Karpas-422 (cell line): ENCODE data around the gene EFCAB9. TPM values are rescaled to one million over a fixed set of nuclear protein-coding genes. Genes with fewer than 3 reads are reported as not detected.

ENCODE experiments used
- DNase-seq: peaks from one replicate; pipeline ENCODE4 v3.0.0-alpha.2; 2015
- H2AFZ ChIP-seq: fragments of 200-600 bp; sonication (generic); 2 replicates; pipeline ENCODE4 v1.6.1; 2014; ENCODE audit warnings: antibody characterized with exemption, low read length, mixed read lengths
- H3K27ac ChIP-seq: fragments of 200-600 bp; sonication (generic); 2 replicates; pipeline ENCODE4 v1.5.1; 2014; ENCODE audit warnings: mild to moderate bottlenecking, low read length, moderate library complexity
- H3K27me3 ChIP-seq: fragments of 200-600 bp; sonication (generic); 2 replicates; pipeline ENCODE4 v1.6.1; 2014; ENCODE audit warnings: low read length, mixed read lengths
- H3K36me3 ChIP-seq: fragments of 200-600 bp; sonication (generic); 2 replicates; pipeline ENCODE4 v1.6.1; 2014; ENCODE audit warnings: low read length, mixed read lengths; ENCODE audit not compliant: insufficient read depth
- H3K4me1 ChIP-seq: fragments of 200-600 bp; sonication (generic); 2 replicates; pipeline ENCODE4 v1.6.1; 2014; ENCODE audit warnings: mild to moderate bottlenecking, low read length, mixed read lengths
- H3K4me2 ChIP-seq: fragments of 200-600 bp; sonication (generic); 2 replicates; pipeline ENCODE4 v1.6.1; 2014; ENCODE audit warnings: low read length, low read depth, mild to moderate bottlenecking; ENCODE audit not compliant: poor library complexity, severe bottlenecking
- H3K4me3 ChIP-seq: fragments of 200-600 bp; sonication (generic); 2 replicates; pipeline ENCODE4 v1.5.1; 2014; ENCODE audit warnings: mild to moderate bottlenecking, antibody characterized with exemption, low read length, mixed read lengths
- H3K79me2 ChIP-seq: fragments of 200-600 bp; sonication (generic); 2 replicates; pipeline ENCODE4 v1.6.1; 2014; ENCODE audit warnings: mild to moderate bottlenecking, low read length, mixed read lengths
- H3K9ac ChIP-seq: fragments of 200-600 bp; sonication (generic); 2 replicates; pipeline ENCODE4 v1.6.0; 2014; ENCODE audit warnings: low read length
- H3K9me2 ChIP-seq: fragments of 200-600 bp; sonication (generic), shearing (Covaris generic); replicated peaks from 2 replicates; pipeline ENCODE4 v1.6.0; 2014; ENCODE audit warnings: mild to moderate bottlenecking, low read length, moderate library complexity; ENCODE audit not compliant: insufficient read depth
- H3K9me3 ChIP-seq: fragments of 300-700, 200-600 bp; sonication (generic); 2 replicates; pipeline ENCODE4 v1.6.1; 2014; ENCODE audit warnings: low read length, mixed read lengths
- H4K20me1 ChIP-seq: fragments of 200-600 bp; sonication (generic); 2 replicates; pipeline ENCODE4 v1.6.1; 2014; ENCODE audit warnings: mild to moderate bottlenecking, antibody characterized with exemption, low read length, low read depth; ENCODE audit not compliant: insufficient read depth
- total RNA-seq: library from RNA; depleted of rRNA; stranded (reverse); fragments of >200 nt; shearing (Covaris generic); gene quantifications from 2 replicates; pipeline ENCODE4 v1.2.3, GENCODE V29; 2014; ENCODE audit warnings: low replicate concordance

Gene EFCAB9
- total RNA-seq, 1 experiment from 2014 or later = not detected

DNA sequence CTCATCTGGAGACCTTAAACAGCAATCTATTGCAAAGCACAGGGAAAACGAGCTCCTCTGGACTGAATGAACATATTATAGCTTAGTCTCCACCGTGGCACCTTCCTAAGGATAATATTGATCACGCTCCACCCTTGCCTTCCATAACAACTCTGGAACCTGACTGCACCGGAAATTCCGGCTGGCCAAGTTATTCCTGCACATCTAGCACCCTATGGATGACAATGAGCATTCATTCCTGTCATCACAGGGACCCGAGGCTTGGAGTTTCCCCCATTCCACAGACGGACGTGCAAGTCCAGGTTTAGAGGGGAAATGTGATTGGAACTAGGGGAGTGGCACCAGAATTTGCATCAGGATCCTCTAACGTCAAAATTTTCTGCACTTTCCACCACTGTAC, 33.5 kb upstream of the EFCAB9 start:
- H3K9me2 ChIP-seq = no peaks in the 10 kb centered on the region
- no peaks in the 10 kb centered on the region for H3K9me3 ChIP-seq
- H2AFZ ChIP-seq = no peak overlapping the region
- H3K4me3 ChIP-seq = no peak overlapping the region
- no peak overlapping the region for H3K27ac ChIP-seq
- H4K20me1 ChIP-seq = 0 out of 2 replicates have a peak, but pooled peaks cover 4% of the 10 kb centered on the region
- no peak overlapping the region for H3K4me2 ChIP-seq
- H3K36me3 ChIP-seq = peaks cover 4% of the 10 kb centered on the region
- peaks cover 77% of the 10 kb centered on the region for H3K79me2 ChIP-seq
- DNase-seq = no peak
- H3K27me3 ChIP-seq = no peaks in the 10 kb centered on the region
- H3K4me1 ChIP-seq = no peaks in the 10 kb centered on the region
- H3K9ac ChIP-seq = no peak overlapping the region

DNA sequence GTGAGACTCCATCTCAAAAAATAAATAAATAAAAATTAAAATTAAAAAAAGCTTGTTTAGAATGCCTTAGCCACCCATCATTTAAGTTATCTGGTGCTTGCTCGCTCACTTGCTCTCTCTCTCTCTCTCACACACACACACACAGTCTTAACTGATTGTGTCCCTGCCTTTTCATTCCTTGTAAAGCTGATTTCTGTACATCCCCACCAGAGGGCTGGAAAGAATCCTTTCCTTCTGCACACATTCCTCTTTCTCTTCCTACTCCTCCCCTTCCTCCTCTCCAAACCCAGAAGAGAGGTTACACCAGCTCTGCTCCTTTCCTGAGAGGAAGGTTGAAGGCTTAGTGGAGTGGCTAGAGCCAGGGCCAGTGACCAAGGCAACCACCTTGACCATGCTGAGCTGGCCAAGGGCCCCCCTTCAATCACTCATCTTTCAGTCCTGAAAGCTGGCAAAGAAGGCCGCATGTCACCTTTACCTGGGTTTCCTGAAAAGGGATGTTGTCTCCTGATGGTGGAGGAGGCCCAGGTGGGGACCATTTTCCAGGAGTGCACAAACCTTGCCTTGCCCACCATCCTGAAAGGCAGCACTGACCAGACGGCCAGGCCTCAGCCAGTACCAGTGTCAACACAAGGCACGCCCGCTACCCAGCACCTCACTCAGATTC, 31.5 kb upstream of the EFCAB9 start:
- H3K36me3 ChIP-seq = no peaks in the 10 kb centered on the region
- 0 out of 2 replicates have a peak, but pooled peaks cover 4% of the 10 kb centered on the region for H4K20me1 ChIP-seq
- H2AFZ ChIP-seq = no peak overlapping the region
- H3K4me3 ChIP-seq = no peak overlapping the region
- no peaks in the 10 kb centered on the region for H3K9me3 ChIP-seq
- no peaks in the 10 kb centered on the region for H3K9me2 ChIP-seq
- H3K27ac ChIP-seq = no peak overlapping the region
- H3K9ac ChIP-seq = no peak overlapping the region
- DNase-seq = no peak
- H3K27me3 ChIP-seq = no peaks in the 10 kb centered on the region
- H3K79me2 ChIP-seq = peaks cover 83% of the 10 kb centered on the region
- H3K4me2 ChIP-seq = no peak overlapping the region
- H3K4me1 ChIP-seq = no peaks in the 10 kb centered on the region

DNA sequence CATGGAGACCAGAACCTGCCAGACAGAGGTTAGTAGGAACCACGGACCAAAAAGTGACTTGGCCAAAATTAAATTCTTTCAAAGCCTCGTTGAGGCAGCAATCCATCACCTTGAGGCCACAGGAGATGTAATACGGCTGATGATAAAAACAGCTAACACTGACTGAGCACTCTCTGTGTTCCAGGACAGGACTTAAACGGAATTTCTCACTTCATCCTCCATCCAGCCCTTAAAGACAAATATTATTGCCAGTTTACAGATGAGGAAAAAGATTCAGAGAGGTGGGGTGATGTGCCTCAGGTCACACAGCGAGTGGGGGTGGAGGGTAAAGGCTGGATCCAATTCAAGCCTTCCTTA, 31.0 kb upstream of the EFCAB9 start:
- Histone ChIP-seq H3K4me2 (no peak overlapping the region), H3K4me1 (no peaks in the 10 kb centered on the region), H3K27ac (no peak overlapping the region), H3K9me2 (no peaks in the 10 kb centered on the region), H3K27me3 (no peaks in the 10 kb centered on the region), H3K79me2 (peaks cover 85% of the 10 kb centered on the region), H3K9me3 (no peaks in the 10 kb centered on the region), H2AFZ (no peak overlapping the region), H3K4me3 (no peak overlapping the region), H3K36me3 (no peaks in the 10 kb centered on the region), H4K20me1 (0 out of 2 replicates have a peak, but pooled peaks cover 4% of the 10 kb centered on the region), H3K9ac (no peak overlapping the region)
- no peak for DNase-seq

DNA sequence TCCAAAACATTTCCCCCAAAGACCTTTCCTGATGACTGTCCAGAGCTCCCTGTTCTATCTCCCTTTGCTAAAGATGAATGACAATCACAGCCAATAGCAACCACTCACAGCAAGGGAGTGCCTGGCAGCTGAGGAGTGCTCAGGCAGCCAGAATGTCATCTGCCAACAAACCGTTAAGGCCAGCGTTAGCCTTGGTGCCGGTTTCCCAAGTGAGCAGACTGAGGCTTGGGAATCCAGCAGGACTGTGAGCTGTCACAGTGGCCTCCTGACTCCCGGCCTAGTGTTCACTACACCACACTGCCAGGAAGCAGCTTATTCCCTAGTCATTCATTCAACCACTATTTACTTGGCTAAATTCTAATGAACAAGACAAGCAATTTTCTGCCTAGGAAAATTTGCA, 30.6 kb upstream of the EFCAB9 start:
- Histone ChIP-seq H3K4me1 (no peaks in the 10 kb centered on the region), H3K79me2 (peaks cover 88% of the 10 kb centered on the region), H3K4me2 (no peak overlapping the region), H3K9ac (no peak overlapping the region), H3K9me2 (no peaks in the 10 kb centered on the region), H3K27ac (no peak overlapping the region), H3K27me3 (no peaks in the 10 kb centered on the region), H3K9me3 (no peaks in the 10 kb centered on the region), H3K4me3 (no peak overlapping the region), H4K20me1 (0 out of 2 replicates have a peak, but pooled peaks cover 4% of the 10 kb centered on the region), H3K36me3 (no peaks in the 10 kb centered on the region), H2AFZ (no peak overlapping the region)
- no peak for DNase-seq

DNA sequence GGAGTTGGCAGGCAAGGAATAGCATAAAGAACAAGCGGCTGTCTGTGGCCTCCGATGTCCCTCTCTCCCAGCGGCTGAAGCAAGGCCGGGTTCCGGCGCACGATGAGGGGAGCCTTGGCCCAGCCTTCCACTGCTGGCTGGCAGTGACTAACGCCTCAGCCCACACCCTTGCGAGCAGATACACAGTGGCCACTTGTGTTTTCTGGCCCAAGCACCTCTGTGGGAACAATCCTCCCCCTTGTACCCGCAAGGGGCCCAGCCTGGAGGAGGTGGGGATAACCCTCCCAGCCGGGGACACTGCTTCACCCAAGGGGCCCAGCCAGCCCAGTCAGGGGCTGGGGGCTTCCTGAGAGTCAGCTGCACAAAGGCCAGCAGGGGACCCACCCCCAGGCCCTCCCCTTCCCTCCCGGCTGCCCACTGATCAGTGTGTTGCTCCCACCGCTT, 29.2 kb upstream of the EFCAB9 start:
- H2AFZ ChIP-seq = no peak overlapping the region
- H3K4me2 ChIP-seq = no peak overlapping the region
- no peaks in the 10 kb centered on the region for H3K9me2 ChIP-seq
- no peaks in the 10 kb centered on the region for H3K4me1 ChIP-seq
- no peak for DNase-seq
- 0 out of 2 replicates have a peak, but pooled peaks cover 4% of the 10 kb centered on the region for H4K20me1 ChIP-seq
- H3K9me3 ChIP-seq = no peaks in the 10 kb centered on the region
- H3K27ac ChIP-seq = no peak overlapping the region
- H3K27me3 ChIP-seq = no peaks in the 10 kb centered on the region
- no peak overlapping the region for H3K4me3 ChIP-seq
- peaks cover 91% of the 10 kb centered on the region for H3K79me2 ChIP-seq
- H3K36me3 ChIP-seq = no peaks in the 10 kb centered on the region
- no peak overlapping the region for H3K9ac ChIP-seq

DNA sequence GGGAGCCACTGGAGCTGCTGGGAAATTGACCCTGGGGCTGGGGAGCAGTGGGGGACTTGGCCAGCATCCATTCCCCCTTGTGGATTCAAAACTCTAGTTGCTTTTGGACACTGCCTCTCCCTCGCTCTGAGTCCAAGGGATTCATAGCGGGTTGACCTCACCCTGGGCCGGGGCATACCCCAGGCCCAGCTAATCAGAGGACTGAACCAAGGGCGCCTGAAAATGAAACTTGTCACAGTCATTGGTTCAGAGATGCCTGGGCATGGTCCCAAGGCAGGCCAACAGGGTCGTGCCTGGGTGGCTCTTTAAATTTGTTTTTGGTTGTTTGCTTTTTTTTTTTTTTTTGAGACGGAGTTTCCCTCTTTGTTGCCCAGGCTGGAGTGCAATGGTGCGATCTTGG, 28.5 kb upstream of the EFCAB9 start:
- Histone ChIP-seq H3K27me3 (no peaks in the 10 kb centered on the region), H3K36me3 (no peaks in the 10 kb centered on the region), H3K27ac (no peak overlapping the region), H3K79me2 (peaks cover 92% of the 10 kb centered on the region), H2AFZ (no peak overlapping the region), H4K20me1 (0 out of 2 replicates have a peak, but pooled peaks cover 1% of the 10 kb centered on the region), H3K4me3 (no peak overlapping the region), H3K9me2 (no peaks in the 10 kb centered on the region), H3K9ac (no peak overlapping the region), H3K4me2 (no peak overlapping the region), H3K4me1 (no peaks in the 10 kb centered on the region), H3K9me3 (no peaks in the 10 kb centered on the region)
- no peak for DNase-seq

DNA sequence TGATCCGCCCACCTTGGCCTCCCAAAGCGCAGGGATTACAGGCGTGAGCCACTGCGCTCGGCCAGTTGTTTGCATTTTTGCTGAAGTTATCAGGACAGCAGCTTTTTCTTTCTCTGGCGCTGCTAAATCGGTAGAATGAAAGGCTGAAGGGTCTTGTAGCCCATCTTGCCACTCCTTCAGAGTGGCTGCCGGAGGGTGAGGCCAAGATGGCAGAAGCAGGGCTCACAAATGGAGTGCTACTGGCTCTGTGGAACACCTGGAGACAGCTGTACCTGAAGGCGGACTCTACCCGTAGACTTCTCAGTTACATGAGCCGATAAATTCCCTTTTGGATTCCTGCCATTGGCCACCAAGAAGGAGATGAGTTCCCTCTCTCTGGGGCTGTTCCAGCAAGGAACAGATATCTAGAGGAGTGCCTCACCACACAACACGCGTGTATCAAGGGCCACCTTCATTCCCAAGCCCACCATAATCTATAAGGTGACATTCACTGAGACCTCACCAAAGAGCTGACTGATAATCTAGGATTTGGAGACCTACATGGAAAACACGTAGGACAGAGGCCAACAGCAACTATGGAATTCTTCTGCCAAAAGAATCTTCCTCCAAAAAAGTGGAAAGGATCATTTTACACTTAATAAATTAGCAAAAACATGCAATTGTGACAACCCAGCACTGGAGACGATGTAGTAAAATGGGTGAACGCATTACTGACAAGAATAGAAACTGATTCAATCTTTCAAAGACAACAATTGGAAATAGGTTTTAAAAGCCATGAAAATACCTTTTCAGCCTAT, 27.7 kb upstream of the EFCAB9 start:
- H2AFZ ChIP-seq = no peak overlapping the region
- no peak overlapping the region for H3K9ac ChIP-seq
- no peaks in the 10 kb centered on the region for H3K36me3 ChIP-seq
- no peak overlapping the region for H3K4me2 ChIP-seq
- no peaks in the 10 kb centered on the region for H3K9me2 ChIP-seq
- no peaks in the 10 kb centered on the region for H3K4me1 ChIP-seq
- no peaks in the 10 kb centered on the region for H3K9me3 ChIP-seq
- no peaks in the 10 kb centered on the region for H4K20me1 ChIP-seq
- DNase-seq = no peak
- H3K27ac ChIP-seq = no peak overlapping the region
- peaks cover 94% of the 10 kb centered on the region for H3K79me2 ChIP-seq
- no peaks in the 10 kb centered on the region for H3K27me3 ChIP-seq
- H3K4me3 ChIP-seq = no peak overlapping the region

DNA sequence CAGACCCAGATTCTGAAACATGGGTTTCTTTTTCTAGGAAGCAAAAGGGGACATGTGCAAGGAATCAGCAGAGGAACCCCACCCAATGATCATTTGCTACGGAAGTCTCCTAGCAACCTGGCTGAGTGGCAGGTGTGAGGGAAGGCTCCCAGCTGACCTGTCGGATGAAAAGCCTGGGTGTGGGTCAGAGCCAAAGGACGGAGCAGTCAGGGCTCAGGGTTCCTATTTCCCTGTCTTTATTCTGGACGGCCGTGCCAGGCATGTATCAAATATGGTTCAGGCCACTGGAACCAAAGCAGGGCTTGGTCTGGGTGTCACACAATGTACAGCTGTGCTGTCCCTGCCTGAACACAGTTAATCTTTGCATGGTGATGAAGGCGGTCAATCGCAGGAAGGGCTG, 26.1 kb upstream of the EFCAB9 start:
- Histone ChIP-seq H3K9me3 (no peaks in the 10 kb centered on the region), H3K4me1 (no peaks in the 10 kb centered on the region), H3K27ac (no peak overlapping the region), H3K79me2 (peaks cover 90% of the 10 kb centered on the region), H3K4me3 (no peak overlapping the region), H2AFZ (no peak overlapping the region), H3K9me2 (no peaks in the 10 kb centered on the region), H3K9ac (no peak overlapping the region), H3K27me3 (no peaks in the 10 kb centered on the region), H3K4me2 (no peak overlapping the region), H4K20me1 (no peaks in the 10 kb centered on the region), H3K36me3 (no peaks in the 10 kb centered on the region)
- DNase-seq = no peak
